K562 (cell line): Measurements from ENCODE around the gene ARAP1. TPM values are rescaled to one million over a fixed set of nuclear protein-coding genes. Genes with fewer than 3 reads are reported as not detected.

Experiments used
- KLF13 ChIP-seq: fragments of 450-650 bp; IDR thresholded peaks from 2 replicates; pipeline ENCODE4 v1.6.1; 2016; ENCODE audit warnings: missing genetic modification characterization, low read depth, mild to moderate bottlenecking, missing compliant biosample characterization, moderate library complexity, borderline replicate concordance
- MCM7 ChIP-seq, 2 experiments: fragments of 450-650 bp; IDR thresholded peaks; 2 replicates each; pipeline ENCODE4 v1.6.1; 2016 to 2018
- POLR2B ChIP-seq: fragments of 450-650 bp; IDR thresholded peaks from 2 replicates; pipeline ENCODE4 v1.6.1; 2018; ENCODE audit warnings: low read depth; ENCODE audit not compliant: partially characterized antibody
- POLR2H ChIP-seq: IDR thresholded peaks from 2 replicates; pipeline ENCODE4 v1.6.1; 2016; ENCODE audit warnings: missing genetic modification characterization, low read depth, mild to moderate bottlenecking, control low read depth, missing compliant biosample characterization, moderate library complexity
- POLR3G ChIP-seq: IDR thresholded peaks from 2 replicates; pipeline ENCODE4 v1.6.1; 2011; ENCODE audit not compliant: insufficient read length, insufficient replicate concordance; ENCODE audit errors: extremely low read depth
- TCF7 ChIP-seq: sonication (generic); IDR thresholded peaks from 2 replicates; pipeline ENCODE4 v1.6.1; 2016; ENCODE audit warnings: antibody characterized with exemption, borderline replicate concordance
- ZKSCAN8 ChIP-seq: fragments of 200-800 bp; sonication (Bioruptor generic); IDR thresholded peaks from 2 replicates; pipeline ENCODE4 v1.6.1; 2016; ENCODE audit warnings: missing genetic modification characterization, missing compliant biosample characterization
- ZNF696 ChIP-seq: fragments of 250-450 bp; sonication (Bioruptor Pico); conservative IDR thresholded peaks from 2 replicates; pipeline ENCODE4 v1.4.0; 2020; ENCODE audit warnings: mild to moderate bottlenecking, moderate library complexity
- ZNF740 ChIP-seq, 3 experiments: fragments of 200-800 bp in 1 of 3; sonication (Bioruptor generic) in 1 of 3; sonication (generic) in 1 of 3; formaldehyde crosslinking in 1 of 3; IDR thresholded peaks; 2 replicates each; pipeline versions ENCODE4 v1.6.1 to v1.8.0; 2016 to 2022; ENCODE audit warnings: mild to moderate bottlenecking in 2 of 3, missing compliant biosample characterization in 2 of 3, missing genetic modification characterization in 2 of 3, missing genetic modification reagents in 1 of 3
- polyA plus RNA-seq, 8 experiments: library from polyadenylated mRNA; depleted of rRNA in 4 of 8; stranded (reverse) in 5 of 8; unstranded in 3 of 8; fragments of >200 nt; fragmentation: Nextera tagmentation in 2 of 8; fragmentation: Illumina TruSeq in 1 of 8; extraction: Ambion mirVana in 2 of 8; extraction: Trizol in 1 of 8; gene quantifications; 2 replicates each; pipeline versions ENCODE4 v1.2.1 to v1.2.3, GENCODE V29; 2011 to 2014; ENCODE audit warnings: inconsistent platforms in 1 of 8, missing spikeins in 1 of 8
- total RNA-seq, 7 experiments: library from RNA; depleted of rRNA in 6 of 7; stranded (reverse); fragments of >200 nt in 6 of 7; fragmentation: Illumina TruSeq in 2 of 7; extraction: Trizol in 2 of 7; gene quantifications; 2 replicates each; pipeline versions ENCODE4 v1.2.1 to v1.2.3, GENCODE V29; 2011 to 2021; ENCODE audit warnings: low replicate concordance in 1 of 7
- TF ChIP-seq, protein P1 (sequence below): fragments of 450-650 bp; IDR thresholded peaks from 2 replicates; pipeline ENCODE4 v1.6.1; 2016; ENCODE audit warnings: borderline replicate concordance
- TF ChIP-seq, protein P2 (sequence below): sonication (generic); formaldehyde crosslinking; IDR thresholded peaks from 2 replicates; pipeline ENCODE4 v1.8.0; 2022; ENCODE audit warnings: mild to moderate bottlenecking, missing genetic modification reagents

Gene ARAP1
- total and polyA plus RNA-seq, 9 of the 15 experiments (the other 6 are each of a cell fraction or from before 2014, with no cell fraction given), result 0.23 to 67.0 (median 24.6) TPM

GRCh38 chr11:72735495-72736027 is 16.6 kb downstream of the ARAP1 start (continued):
- TF ChIP-seq TCF7 (peak; percentile 93), ZKSCAN8 (CRISPR knock-in tag) (peak; percentile 89), ZNF740 (CRISPR knock-in tag; IDR thresholded peaks at IDR 0.05) (no peak), ZNF740 (tag; IDR thresholded peaks at IDR 0.05) (no peak), MCM7 (IDR thresholded peaks at IDR 0.05) (no peak), POLR3G (no peak), ZNF696 (no peak), POLR2H (no peak), KLF13 (no peak), POLR2B (no peak)
- TF ChIP-seq, protein P1, sequence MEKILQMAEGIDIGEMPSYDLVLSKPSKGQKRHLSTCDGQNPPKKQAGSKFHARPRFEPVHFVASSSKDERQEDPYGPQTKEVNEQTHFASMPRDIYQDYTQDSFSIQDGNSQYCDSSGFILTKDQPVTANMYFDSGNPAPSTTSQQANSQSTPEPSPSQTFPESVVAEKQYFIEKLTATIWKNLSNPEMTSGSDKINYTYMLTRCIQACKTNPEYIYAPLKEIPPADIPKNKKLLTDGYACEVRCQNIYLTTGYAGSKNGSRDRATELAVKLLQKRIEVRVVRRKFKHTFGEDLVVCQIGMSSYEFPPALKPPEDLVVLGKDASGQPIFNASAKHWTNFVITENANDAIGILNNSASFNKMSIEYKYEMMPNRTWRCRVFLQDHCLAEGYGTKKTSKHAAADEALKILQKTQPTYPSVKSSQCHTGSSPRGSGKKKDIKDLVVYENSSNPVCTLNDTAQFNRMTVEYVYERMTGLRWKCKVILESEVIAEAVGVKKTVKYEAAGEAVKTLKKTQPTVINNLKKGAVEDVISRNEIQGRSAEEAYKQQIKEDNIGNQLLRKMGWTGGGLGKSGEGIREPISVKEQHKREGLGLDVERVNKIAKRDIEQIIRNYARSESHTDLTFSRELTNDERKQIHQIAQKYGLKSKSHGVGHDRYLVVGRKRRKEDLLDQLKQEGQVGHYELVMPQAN, result no peak
- TF ChIP-seq, protein P2, sequence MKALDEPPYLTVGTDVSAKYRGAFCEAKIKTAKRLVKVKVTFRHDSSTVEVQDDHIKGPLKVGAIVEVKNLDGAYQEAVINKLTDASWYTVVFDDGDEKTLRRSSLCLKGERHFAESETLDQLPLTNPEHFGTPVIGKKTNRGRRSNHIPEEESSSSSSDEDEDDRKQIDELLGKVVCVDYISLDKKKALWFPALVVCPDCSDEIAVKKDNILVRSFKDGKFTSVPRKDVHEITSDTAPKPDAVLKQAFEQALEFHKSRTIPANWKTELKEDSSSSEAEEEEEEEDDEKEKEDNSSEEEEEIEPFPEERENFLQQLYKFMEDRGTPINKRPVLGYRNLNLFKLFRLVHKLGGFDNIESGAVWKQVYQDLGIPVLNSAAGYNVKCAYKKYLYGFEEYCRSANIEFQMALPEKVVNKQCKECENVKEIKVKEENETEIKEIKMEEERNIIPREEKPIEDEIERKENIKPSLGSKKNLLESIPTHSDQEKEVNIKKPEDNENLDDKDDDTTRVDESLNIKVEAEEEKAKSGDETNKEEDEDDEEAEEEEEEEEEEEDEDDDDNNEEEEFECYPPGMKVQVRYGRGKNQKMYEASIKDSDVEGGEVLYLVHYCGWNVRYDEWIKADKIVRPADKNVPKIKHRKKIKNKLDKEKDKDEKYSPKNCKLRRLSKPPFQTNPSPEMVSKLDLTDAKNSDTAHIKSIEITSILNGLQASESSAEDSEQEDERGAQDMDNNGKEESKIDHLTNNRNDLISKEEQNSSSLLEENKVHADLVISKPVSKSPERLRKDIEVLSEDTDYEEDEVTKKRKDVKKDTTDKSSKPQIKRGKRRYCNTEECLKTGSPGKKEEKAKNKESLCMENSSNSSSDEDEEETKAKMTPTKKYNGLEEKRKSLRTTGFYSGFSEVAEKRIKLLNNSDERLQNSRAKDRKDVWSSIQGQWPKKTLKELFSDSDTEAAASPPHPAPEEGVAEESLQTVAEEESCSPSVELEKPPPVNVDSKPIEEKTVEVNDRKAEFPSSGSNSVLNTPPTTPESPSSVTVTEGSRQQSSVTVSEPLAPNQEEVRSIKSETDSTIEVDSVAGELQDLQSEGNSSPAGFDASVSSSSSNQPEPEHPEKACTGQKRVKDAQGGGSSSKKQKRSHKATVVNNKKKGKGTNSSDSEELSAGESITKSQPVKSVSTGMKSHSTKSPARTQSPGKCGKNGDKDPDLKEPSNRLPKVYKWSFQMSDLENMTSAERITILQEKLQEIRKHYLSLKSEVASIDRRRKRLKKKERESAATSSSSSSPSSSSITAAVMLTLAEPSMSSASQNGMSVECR, result no peak
